AG09319 (cell line): ENCODE measurements around the gene ZMPSTE24.

ENCODE experiments used
- DNase-seq: peaks from one replicate; pipeline ENCODE4 v3.0.0-alpha.2; 2010; ENCODE audit warnings: low read depth; ENCODE audit errors: extremely low read depth
- TF ChIP-seq, protein P1 (sequence below): IDR thresholded peaks from 2 replicates; pipeline ENCODE4 v1.5.1; 2011; ENCODE audit warnings: low read depth, mild to moderate bottlenecking, inconsistent platforms, low read length, moderate library complexity

The ZMPSTE24 gene

DNA sequence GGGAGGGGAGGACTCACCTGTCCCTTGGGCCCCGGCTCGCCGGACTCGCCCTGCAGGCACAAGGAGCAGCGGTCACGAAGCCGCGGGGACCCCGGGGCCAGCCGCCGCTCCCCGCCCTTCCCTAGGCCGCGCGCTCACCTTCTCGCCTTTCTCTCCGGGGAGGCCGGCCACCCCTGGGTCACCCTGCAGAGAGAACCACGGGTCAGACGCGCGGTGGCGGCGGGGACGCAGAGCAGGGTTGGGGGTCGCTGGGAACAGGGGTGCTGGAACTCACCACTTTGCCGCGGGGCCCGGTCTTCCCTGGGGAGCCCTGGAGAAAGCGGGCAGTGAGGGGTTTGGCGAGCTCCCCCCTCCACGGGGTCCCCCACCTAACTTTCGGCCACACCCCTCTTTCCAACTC lies 45.8 kb downstream of the ZMPSTE24 start:
- TF ChIP-seq, protein P1, sequence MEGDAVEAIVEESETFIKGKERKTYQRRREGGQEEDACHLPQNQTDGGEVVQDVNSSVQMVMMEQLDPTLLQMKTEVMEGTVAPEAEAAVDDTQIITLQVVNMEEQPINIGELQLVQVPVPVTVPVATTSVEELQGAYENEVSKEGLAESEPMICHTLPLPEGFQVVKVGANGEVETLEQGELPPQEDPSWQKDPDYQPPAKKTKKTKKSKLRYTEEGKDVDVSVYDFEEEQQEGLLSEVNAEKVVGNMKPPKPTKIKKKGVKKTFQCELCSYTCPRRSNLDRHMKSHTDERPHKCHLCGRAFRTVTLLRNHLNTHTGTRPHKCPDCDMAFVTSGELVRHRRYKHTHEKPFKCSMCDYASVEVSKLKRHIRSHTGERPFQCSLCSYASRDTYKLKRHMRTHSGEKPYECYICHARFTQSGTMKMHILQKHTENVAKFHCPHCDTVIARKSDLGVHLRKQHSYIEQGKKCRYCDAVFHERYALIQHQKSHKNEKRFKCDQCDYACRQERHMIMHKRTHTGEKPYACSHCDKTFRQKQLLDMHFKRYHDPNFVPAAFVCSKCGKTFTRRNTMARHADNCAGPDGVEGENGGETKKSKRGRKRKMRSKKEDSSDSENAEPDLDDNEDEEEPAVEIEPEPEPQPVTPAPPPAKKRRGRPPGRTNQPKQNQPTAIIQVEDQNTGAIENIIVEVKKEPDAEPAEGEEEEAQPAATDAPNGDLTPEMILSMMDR: no peak
- DNase-seq: no peak

DNA sequence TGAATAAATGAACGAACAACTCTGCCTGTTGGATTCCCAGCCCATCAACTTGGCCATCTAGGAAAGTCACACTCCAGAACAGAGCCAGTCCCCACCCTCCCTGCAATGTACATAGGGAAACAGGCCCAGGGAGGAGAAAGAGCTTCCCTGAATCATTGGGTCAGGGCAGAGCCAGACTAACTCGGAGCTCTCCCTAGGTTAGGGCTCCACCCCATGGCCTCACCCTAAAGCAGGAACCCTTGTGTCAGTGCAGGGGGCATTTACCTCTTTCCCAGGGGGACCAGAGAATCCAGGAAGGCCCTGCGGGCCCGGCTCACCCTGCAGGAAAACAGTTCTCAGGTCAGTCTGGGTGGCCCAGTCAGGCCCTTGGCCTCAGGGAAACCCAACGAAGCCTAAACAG lies 47.4 kb downstream of the ZMPSTE24 start:
- DNase-seq: no peak
- TF ChIP-seq, protein P1: no peak; the same call in 1 of the 2 replicates

DNA sequence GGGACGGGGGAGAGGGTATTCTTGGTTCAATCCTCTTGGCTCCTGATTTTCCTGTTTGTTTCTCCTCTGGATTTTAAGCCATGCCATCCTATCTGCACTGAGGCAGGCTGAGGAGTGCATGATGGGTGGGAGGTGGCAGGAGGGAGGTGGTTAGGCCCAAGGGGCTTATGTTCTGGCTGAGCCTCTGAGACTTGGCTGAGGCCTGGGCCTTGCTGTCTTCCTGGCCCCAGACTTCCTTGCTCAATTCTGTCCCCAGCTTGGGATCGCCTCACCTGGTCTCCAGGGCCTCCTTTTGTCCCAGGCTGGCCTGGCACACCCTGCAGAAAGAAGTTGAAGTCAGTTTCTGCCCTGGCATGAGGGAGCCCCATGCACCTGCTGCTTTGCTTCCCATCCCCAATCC lies 47.8 kb downstream of the ZMPSTE24 start:
- no peak for DNase-seq
- TF ChIP-seq, protein P1: no peak

DNA sequence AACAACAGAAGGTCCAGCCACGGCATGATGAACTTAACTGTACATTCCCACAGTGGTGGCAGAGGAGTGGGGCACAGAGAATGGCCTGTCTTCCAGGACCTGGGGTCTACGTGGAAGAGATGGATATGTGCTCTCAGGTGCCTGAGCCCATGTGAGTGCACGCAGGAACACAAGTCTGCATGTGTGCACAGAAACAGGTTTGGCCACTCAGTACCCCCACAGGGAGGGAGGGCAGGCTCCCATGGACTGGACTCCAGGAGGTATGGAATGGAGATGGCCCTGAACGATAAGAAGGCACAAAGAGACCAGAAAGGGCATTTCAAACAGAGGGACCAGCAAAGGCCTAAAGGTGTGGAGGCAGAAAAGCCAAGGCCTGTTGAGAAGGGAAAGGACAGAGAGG lies 48.3 kb downstream of the ZMPSTE24 start:
- DNase-seq: no peak
- TF ChIP-seq, protein P1: no peak

DNA sequence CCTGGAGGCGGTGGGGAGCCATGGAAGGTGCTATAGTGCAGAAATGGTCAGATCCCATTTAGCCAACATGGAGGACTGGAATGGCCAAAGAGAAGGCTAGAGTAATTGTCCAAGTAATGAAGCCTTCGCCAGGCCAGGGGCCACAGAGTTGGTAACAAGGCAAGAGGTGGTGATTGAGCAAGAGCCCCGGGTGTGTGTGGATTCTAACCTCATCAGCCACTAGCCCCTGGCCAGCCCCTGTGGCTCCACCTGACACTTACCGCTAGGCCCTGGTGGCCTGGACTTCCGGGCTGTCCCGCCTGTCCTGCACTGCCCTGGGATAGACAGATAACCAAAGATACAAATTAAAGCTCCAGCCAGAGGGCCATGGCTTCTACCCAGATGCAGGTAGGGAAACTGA lies 49.1 kb downstream of the ZMPSTE24 start:
- TF ChIP-seq, protein P1: no peak
- DNase-seq: no peak

DNA sequence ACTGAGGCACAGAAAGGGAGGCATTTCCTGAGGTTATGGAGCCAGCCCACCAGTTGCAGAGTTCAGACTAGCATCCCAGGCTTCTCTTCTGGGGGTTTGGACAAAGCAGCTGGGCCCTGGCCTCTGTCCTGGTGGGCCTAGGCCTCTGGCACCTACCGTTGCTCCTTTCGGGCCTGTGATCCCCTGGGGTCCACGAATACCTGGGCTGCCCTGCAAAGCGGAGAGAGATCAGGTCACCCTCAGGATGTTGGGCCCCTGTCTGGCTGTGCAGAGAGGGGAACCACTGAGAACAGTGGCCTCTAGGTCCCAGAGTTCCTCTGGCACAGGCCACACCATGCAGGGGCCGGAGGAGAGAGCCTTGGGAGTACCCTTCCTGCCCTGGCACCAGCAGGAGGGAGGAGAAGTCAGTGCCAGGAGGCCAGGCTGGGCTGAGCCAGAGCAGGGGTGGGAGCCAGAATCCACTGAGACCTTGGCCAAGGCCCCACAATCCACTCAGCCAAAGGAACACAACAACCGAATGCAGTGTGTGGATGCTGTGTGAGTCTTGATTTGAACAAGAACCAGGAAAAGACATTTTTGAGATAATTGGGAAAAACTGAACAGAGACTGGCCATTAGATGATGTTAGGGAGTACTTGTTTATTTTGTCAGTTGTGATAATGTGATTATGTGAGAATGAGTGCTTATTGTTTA lies 50.1 kb downstream of the ZMPSTE24 start:
- DNase-seq: no peak
- TF ChIP-seq, protein P1: no peak

DNA sequence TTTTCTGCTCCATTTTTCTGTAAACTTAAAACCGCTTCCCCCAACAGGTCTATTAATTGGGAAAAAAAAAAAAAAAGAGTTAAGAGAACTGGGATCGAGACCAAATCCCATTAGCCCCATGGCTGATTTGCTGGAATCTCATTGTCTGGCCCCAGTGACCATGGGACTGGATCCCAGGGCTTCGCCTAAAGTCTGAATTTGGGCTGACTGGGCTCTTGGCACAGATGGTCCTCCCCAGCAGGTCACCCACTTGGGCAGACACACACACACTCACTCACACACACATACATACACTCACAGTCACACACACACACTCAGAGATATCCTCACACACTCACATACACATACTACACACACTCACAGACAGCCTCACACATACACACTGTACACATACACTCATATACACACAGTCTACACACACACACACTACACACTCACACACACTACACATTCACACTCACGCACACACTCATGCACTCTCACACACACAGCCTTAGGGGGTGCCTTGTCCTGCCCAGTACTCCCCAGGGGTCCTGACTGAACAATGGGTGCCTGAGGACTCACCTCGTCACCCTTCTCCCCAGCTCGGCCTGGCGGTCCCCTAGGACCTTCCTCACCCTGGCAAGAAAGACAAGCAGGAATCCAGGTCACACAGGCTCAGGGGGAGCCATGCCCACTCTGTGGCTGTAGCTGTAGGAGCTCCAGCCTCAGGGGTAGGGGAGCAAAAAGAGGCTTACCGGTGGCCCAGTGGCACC lies 51.5 kb downstream of the ZMPSTE24 start:
- TF ChIP-seq, protein P1: no peak
- DNase-seq: peak; percentile 5
